Effector memory CD8-positive, alpha-beta T cell (primary cell): Measurements from ENCODE around the gene ADGRG3.
A peak's percentile ranks its signal among the peaks of the same experiment; 100 is the strongest.
"Not testable (repeated sequence)": the region's sequence is repeated elsewhere in the genome, so short reads cannot be mapped to it uniquely, and the experiment has no call there.

Experiments used
- ATAC-seq: fragments of 150-1000 bp; cut with Tn5 transposase; replicated peaks from 2 replicates; pipeline ENCODE4 v1.10.0; 2021; ENCODE audit warnings: mild to moderate bottlenecking, moderate library complexity
- DNase-seq, 3 experiments: peaks; one replicate each; pipeline ENCODE4 v3.0.0; 2021
- H3K27ac Mint-ChIP-seq, 2 donors: one replicate each; pipeline ENCODE4 v1.8.0; 2022; ENCODE audit warnings: mild to moderate bottlenecking in 2 of 2, mixed read lengths in 2 of 2, moderate library complexity in 2 of 2
- H3K27me3 Mint-ChIP-seq, 2 donors: one replicate each; pipeline ENCODE4 v1.8.0; 2022; ENCODE audit warnings: mixed read lengths in 2 of 2
- H3K36me3 Mint-ChIP-seq: one replicate; pipeline ENCODE4 v1.8.0; 2022; ENCODE audit warnings: mild to moderate bottlenecking, moderate library complexity, mixed read lengths; ENCODE audit not compliant: insufficient read depth
- H3K4me1 Mint-ChIP-seq, 2 donors: one replicate each; pipeline ENCODE4 v1.8.0; 2022; ENCODE audit warnings: low read depth in 2 of 2, mixed read lengths in 2 of 2
- H3K4me3 Mint-ChIP-seq, 2 donors: one replicate each; pipeline ENCODE4 v1.8.0; 2022; ENCODE audit warnings: mild to moderate bottlenecking in 2 of 2, mixed read lengths in 2 of 2, moderate library complexity in 2 of 2
- H3K9me3 Mint-ChIP-seq, 2 donors: one replicate each; pipeline ENCODE4 v1.8.0; 2022; ENCODE audit warnings: mixed read lengths in 2 of 2

ADGRG3 gene

DNA sequence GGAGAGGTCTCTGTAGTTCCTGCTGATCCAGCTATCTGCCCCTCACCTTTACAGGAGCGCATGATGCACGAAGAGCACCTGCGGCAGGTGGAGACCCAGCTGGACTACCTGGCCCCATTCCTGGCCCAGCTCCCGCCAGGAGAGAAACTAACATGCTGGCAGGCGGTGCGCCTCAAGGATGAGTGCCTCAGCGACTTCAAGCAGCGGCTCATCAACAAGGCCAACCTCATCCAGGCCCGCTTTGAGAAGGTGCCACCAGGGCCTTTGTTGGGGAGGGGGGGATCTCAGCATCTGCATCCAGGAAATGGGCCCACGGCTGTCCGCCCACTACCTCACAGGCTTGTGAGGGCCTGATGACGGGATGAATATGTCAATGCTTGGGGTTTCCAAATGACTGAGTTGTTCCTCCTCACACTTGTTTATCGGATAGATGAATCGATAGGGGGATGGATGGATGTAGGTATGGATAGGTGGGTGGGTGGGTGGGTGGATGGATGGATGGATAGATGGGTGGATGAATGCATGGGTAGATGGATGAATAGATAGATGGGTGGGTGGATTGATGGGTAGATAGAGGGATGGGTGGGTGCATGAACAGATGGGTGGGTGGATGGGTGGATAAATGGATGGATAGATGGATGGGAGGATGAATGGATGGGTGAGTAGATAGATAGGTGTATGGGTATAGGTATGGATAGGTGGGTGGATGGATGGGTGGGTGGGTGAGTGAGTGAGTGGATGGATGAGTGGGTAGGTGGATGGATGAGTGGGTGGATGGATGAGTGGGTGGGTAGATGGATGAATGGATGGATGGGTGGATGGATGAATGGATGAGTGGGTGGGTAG, 60.5 kb downstream of the ADGRG3 start:
- no peaks in the 10 kb centered on the region for H3K27me3 Mint-ChIP-seq
- H3K9me3 Mint-ChIP-seq: peaks cover 0 to 1% of the 10 kb centered on the region in 2 donors
- H3K36me3 Mint-ChIP-seq: no peaks in the 10 kb centered on the region
- H3K27ac Mint-ChIP-seq: no peak overlapping the region
- no peak for ATAC-seq
- H3K4me3 Mint-ChIP-seq: no peak overlapping the region
- H3K4me1 Mint-ChIP-seq: peaks cover 4 to 6% of the 10 kb centered on the region in 2 donors
- no peak for DNase-seq

GRCh38 chr16:57729182-57729484, 61.0 kb downstream of the ADGRG3 start:
- DNase-seq (no peak), ATAC-seq (no peak)
- no peaks in the 10 kb centered on the region for H3K27me3 Mint-ChIP-seq
- H3K36me3 Mint-ChIP-seq: peaks cover under 1% of the 10 kb centered on the region
- H3K9me3 Mint-ChIP-seq: peaks cover 0 to 1% of the 10 kb centered on the region in 2 donors
- H3K4me3 Mint-ChIP-seq: no peak overlapping the region
- H3K27ac Mint-ChIP-seq: no peak overlapping the region
- peaks cover 4 to 6% of the 10 kb centered on the region in 2 donors for H3K4me1 Mint-ChIP-seq

- not testable (repeated sequence) for DNase-seq, H3K4me1 Mint-ChIP-seq, H3K9me3 Mint-ChIP-seq, H3K4me3 Mint-ChIP-seq, ATAC-seq, H3K27ac Mint-ChIP-seq, H3K36me3 Mint-ChIP-seq, H3K27me3 Mint-ChIP-seq
Observed at GRCh38 chr16:57729852-57730251, 61.7 kb downstream of the ADGRG3 start.

GRCh38 chr16:57730771-57731730, 62.9 kb downstream of the ADGRG3 start:
- Mint-ChIP-seq H3K27ac (peak overlapping the region in 1 of 2 donors; percentile 3), H3K27me3 (no peaks in the 10 kb centered on the region)
- ATAC-seq: no peak

GRCh38 chr16:57732037-57732436, 63.9 kb downstream of the ADGRG3 start:
- DNase-seq (no peak), ATAC-seq (no peak)
- Mint-ChIP-seq H3K27ac (peak overlapping the region in 1 of 2 donors; percentile 3), H3K4me3 (no peak overlapping the region), H3K9me3 (peaks cover 0 to 1% of the 10 kb centered on the region in 2 donors), H3K4me1 (peaks cover 22 to 23% of the 10 kb centered on the region in 2 donors), H3K27me3 (no peaks in the 10 kb centered on the region), H3K36me3 (peaks cover 20% of the 10 kb centered on the region)

More at GRCh38 chr16:57730771-57731730, 62.9 kb downstream of the ADGRG3 start:
- Mint-ChIP-seq H3K4me3 (no peak overlapping the region), H3K9me3 (peaks cover 0 to 1% of the 10 kb centered on the region in 2 donors), H3K4me1 (peaks cover 13% of the 10 kb centered on the region in 2 donors), H3K36me3 (peaks cover 17% of the 10 kb centered on the region)
- DNase-seq: no peak

- DNase-seq (no peak), ATAC-seq (no peak)
- H3K4me3 Mint-ChIP-seq: peak overlapping the region in 1 of 2 donors; percentile 91
- H3K36me3 Mint-ChIP-seq: peaks cover 20% of the 10 kb centered on the region
- H3K9me3 Mint-ChIP-seq: peaks cover 0 to 1% of the 10 kb centered on the region in 2 donors
- no peak overlapping the region for H3K27ac Mint-ChIP-seq
- peaks cover 24% of the 10 kb centered on the region in 2 donors for H3K4me1 Mint-ChIP-seq
- no peaks in the 10 kb centered on the region for H3K27me3 Mint-ChIP-seq
Observed at GRCh38 chr16:57732714-57733113, 64.6 kb downstream of the ADGRG3 start.

DNA sequence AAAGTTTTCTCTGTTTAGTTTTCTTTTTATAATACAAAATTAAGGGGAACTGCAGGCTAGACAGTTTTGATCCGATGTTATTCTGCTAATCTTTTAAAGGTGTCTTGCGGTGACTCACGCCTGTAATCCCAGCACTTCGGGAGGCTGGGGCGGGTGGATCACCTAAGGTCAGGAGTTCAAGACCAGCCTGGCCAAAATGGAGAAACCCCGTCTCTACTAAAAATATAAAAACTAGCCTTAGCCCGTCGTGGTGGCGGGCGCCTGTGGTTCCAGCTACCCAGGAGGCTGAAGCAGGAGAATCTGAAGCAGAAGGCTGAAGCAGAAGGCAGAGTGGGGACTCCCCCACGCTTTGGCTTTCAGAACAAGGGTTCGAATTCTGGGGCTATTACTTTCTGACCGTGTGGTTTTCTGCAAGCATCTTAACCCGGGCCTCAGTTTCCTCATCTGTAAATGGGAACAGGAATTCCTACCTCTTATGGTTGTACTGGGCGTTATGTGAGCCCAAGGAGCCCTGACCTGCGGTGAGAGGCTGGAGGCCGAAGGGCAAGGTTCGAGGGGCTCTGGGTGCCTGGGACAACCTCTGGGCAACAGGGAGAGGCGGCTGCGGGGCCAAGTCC, 66.3 kb downstream of the ADGRG3 start:
- no peaks in the 10 kb centered on the region for H3K27me3 Mint-ChIP-seq
- no peak for ATAC-seq
- peak overlapping the region; percentile 94 to 95 for H3K27ac Mint-ChIP-seq
- peak overlapping the region; percentile 91 to 98 for H3K4me3 Mint-ChIP-seq
- H3K36me3 Mint-ChIP-seq: peaks cover 20% of the 10 kb centered on the region
- H3K9me3 Mint-ChIP-seq: peaks cover 0 to 1% of the 10 kb centered on the region in 2 donors
- no peak for DNase-seq
- H3K4me1 Mint-ChIP-seq: peaks cover 24 to 25% of the 10 kb centered on the region in 2 donors

- peak overlapping the region; percentile 91 to 98 for H3K4me3 Mint-ChIP-seq
- peaks cover 24 to 25% of the 10 kb centered on the region in 2 donors for H3K4me1 Mint-ChIP-seq
- H3K27ac Mint-ChIP-seq: peak overlapping the region; percentile 94 to 95
- H3K27me3 Mint-ChIP-seq: no peaks in the 10 kb centered on the region
- peaks cover 20% of the 10 kb centered on the region for H3K36me3 Mint-ChIP-seq
- H3K9me3 Mint-ChIP-seq: no peaks in the 10 kb centered on the region
- DNase-seq: peak; percentile 95 to 97 (median 96)
- ATAC-seq: peak; percentile 85
Observed at GRCh38 chr16:57734925-57735754, 67.0 kb downstream of the ADGRG3 start.

DNA sequence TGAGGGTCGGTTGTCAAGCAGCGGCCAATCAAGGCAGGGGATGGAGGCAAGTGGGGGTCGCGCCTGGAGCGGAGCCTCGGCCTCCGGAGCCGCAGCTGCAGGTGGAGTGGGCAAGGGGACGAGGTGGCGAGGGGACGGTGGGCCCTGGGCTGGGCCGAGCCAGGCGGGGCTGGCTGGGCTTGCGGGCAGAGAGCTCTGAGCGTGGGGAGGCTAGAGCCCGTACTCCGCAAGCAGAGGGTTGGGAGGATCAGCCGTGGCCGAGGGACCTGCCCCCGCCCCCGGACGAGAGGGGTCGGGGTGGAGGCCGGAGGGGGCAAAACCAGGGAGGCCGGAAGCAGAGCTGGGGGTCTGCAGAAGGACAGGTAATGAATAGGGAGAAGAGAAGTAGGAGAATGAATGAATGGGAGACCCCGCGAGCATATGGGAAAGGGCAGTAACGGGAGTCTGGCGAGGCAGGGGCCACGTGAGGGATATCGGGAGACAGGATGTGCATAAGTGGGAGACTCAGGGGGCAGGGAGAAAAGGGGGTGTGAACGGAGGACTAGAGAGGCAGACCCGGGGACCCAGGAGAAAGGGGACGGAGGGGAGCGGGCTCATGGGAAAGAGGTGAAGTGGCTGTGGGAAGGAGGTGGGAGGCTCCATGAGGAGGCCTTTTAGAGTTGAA, 67.8 kb downstream of the ADGRG3 start, which contains the start of gene KATNB1:
KATNB1 (plus strand) TSS at position 16 of the 664 bp plus-strand sequence. CDS start 1,474 bp downstream, outside the sequence.
- peak within 1 kb of the TSS; percentile 91 to 98 for H3K4me3 Mint-ChIP-seq
- peak within 1 kb of the TSS; percentile 94 to 95 for H3K27ac Mint-ChIP-seq
- H3K27me3 Mint-ChIP-seq: no peaks in the 10 kb centered on the region
- peaks cover 20% of the 10 kb centered on the region for H3K36me3 Mint-ChIP-seq
- no peaks in the 10 kb centered on the region for H3K9me3 Mint-ChIP-seq
- peaks cover 24 to 25% of the 10 kb centered on the region in 2 donors for H3K4me1 Mint-ChIP-seq
- ATAC-seq (peak; percentile 25), DNase-seq (peak in 1 of 3 experiments; percentile 20)

GRCh38 chr16:57736419-57737351, 68.6 kb downstream of the ADGRG3 start:
- H3K27me3 Mint-ChIP-seq: no peaks in the 10 kb centered on the region
- no peak for ATAC-seq
- DNase-seq: peak in 1 of 3 experiments; percentile 29
- peak overlapping the region; percentile 91 to 98 for H3K4me3 Mint-ChIP-seq
- H3K27ac Mint-ChIP-seq: peak overlapping the region; percentile 94 to 95
- peaks cover 24 to 25% of the 10 kb centered on the region in 2 donors for H3K4me1 Mint-ChIP-seq
- peaks cover 20% of the 10 kb centered on the region for H3K36me3 Mint-ChIP-seq
- H3K9me3 Mint-ChIP-seq: no peaks in the 10 kb centered on the region

- Mint-ChIP-seq H3K27ac (no peak overlapping the region), H3K9me3 (no peaks in the 10 kb centered on the region), H3K27me3 (no peaks in the 10 kb centered on the region), H3K4me3 (no peak overlapping the region), H3K36me3 (peaks cover 28% of the 10 kb centered on the region), H3K4me1 (peaks cover 19 to 23% of the 10 kb centered on the region in 2 donors)
- ATAC-seq (no peak), DNase-seq (no peak)
Observed at GRCh38 chr16:57738844-57739243, 70.7 kb downstream of the ADGRG3 start.
